ENCODE measurements around the gene DIS3L2.
"Not testable (repeated sequence)": the region's sequence is repeated elsewhere in the genome, so short reads cannot be mapped to it uniquely, and the experiment has no call there.

DIS3L2 gene

DNA sequence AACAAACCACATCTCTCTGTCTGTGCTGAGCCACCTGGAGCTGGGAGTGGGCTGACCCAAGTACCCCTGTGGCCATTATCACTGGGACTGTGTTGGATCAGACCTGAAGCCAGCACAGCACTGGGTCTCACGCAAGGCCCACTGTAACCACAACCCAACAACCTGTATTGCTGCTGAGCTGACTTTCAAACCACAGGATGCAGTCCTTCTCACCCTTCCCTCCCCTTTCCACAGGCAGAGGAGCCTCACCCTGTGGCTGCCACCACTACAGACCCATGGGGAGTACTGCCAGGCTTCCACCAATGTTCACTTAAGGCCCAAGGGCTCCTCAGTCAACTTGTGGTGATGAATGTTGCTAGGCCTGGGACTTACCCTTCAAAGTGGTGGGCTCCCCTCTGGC is 135.7 kb downstream of the DIS3L2 start:
- no peak for DNase-seq
- TF ChIP-seq GATA1 (IDR thresholded peaks at IDR 0.05; ENCODE audit: low read depth, low read length): no peak
- no peak for TF ChIP-seq POLR2A (IDR thresholded peaks at IDR 0.05; ENCODE audit: low read length)

DNA sequence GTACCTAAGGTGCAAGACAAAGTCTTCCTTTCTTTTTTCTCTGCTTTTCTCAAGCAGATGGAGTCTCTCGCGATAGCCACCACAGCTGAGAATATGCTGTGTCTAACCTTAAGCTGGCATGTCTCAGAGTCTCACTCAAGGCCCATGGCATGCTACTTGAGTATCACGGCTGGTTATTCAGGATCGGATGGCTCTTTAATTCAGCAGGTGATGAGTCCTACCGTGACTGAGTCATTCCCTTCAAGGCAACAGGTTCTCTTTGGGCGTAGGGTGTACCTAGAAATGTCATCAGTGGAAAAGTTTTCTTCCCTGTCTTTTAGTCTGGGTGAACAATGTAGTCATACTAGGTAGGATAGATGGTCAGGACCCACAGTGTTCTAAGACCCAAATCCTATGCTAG is 136.2 kb downstream of the DIS3L2 start:
- DNase-seq: no peak

DNA sequence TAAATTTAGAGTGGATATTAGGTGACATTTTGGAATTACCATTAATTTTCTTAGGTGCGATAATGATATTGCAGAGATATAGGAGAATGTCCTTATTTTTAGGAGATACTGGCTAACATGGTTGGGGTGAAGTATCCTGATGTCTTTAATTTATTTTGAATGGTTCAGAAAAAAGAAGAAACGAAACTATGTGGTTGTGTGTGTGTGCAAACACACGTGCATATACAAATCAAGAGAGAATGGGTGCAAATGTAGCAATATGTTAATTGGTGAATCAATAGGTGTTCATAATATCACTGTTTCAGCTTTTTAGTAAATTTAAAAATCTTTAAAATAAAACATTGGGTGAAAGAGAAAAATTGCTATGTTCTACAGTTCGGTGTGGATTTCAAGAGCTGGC is 140.9 kb downstream of the DIS3L2 start:
- DNase-seq: no peak

More for the DNA sequence above, 136.2 kb downstream of the DIS3L2 start:
- TF ChIP-seq POLR2A (IDR thresholded peaks at IDR 0.05; ENCODE audit: low read length) (no peak), GATA1 (IDR thresholded peaks at IDR 0.05; ENCODE audit: low read depth, low read length) (no peak)

DNA sequence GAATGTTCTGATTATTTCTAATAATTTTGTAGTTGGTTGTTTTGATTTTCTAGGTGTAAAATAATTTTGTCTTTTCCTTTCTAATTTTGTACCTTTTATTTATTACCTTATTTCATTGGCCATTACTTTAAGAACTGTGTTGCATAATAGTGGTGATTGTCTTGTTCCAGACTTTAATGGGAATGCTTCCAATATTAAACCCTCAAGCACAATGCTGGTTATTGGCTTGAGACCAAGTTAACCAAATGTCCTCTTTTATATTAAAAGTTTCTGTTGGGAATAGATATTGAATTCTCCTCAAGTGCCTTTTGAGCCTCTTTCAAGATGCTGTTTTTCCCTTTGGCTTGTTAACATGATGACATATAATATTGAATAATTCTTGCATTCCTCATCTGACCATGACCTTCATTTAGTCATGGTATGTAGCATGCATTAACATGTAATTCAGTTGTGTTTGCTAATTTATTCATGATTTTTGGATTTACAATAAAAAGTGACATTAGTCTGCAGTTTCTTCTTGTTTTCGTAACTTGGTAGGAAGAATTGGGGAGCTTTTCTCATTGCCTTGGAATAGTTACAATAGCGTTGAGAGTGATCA is 141.7 kb downstream of the DIS3L2 start:
- DNase-seq: no peak
- TF ChIP-seq POLR2A (IDR thresholded peaks at IDR 0.05; ENCODE audit: low read length) (no peak), GATA1 (IDR thresholded peaks at IDR 0.05; ENCODE audit: low read depth, low read length) (no peak)

More for the DNA sequence above, 140.9 kb downstream of the DIS3L2 start:
- TF ChIP-seq POLR2A (IDR thresholded peaks at IDR 0.05; ENCODE audit: low read length) (no peak), GATA1 (IDR thresholded peaks at IDR 0.05; ENCODE audit: low read depth, low read length) (no peak)

DNA sequence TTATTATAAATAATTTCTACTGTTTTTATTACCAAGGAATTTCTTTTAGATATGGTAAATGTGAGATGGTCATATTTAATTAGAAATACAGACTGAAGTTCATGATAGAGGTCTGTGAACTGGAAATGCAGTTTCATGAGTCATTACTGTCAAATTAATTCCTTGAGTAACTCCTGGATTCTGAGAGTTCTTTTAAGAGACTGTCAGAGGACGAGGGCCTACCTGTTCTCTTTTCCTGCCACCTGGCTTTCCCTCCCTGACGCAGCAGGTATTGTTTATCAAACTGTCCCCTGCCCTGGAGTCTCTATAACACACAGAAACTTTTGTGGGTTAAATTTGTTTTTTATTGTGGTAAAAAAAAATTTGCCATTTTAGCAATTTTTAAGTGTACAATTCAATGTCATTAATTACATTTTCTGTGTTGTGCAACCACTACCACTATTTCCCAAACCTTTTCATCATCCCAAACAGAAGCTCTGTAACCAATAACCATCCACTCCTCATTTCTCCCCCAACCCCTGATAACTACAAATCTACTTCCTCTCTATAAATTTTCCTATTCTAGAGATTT is 142.6 kb downstream of the DIS3L2 start:
- DNase-seq: no peak
- TF ChIP-seq GATA1 (IDR thresholded peaks at IDR 0.05; ENCODE audit: low read depth, low read length) (no peak), POLR2A (IDR thresholded peaks at IDR 0.05; ENCODE audit: low read length) (no peak)

DNA sequence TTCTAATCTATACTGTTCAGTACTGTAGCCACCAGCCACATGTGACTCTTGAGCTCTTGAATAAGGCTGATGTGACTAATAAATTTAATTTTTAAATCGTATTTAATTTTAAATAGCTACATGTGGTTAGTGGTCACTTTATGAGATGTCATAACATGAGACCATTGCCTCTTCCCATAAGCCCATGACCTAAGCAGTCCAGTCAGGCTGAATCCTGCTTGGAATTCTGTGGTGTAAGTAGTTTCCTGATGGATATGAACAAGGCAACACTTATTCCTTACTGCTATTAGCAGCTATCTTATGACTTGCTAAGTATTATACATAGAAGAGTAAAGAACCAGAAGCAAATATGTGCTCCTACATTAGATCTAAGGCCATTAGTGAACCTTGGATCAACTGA is 150.0 kb downstream of the DIS3L2 start:
- no peak for DNase-seq
- TF ChIP-seq POLR2A (IDR thresholded peaks at IDR 0.05; ENCODE audit: low read length) (no peak), GATA1 (IDR thresholded peaks at IDR 0.05; ENCODE audit: low read depth, low read length) (no peak)

DNA sequence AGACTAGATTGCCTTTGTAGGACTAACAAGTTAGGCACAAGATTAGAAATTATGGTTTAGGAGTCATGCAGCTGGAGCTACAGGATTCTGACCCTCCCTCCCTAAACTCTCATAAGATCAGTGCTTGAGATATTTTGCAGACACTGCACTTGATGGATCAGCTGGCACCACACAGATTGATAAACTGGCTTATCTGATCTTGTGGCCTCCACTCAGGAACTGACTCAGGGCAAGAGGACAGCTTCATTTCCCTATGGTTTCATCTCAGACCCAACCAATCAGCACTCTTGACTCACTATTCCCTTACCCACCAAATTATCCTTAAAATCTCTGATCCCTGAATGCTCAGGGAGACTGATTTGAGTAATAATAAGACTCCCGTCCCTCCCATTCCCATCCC is 152.3 kb downstream of the DIS3L2 start:
- peak in 1 of 2 experiments; percentile 3 for DNase-seq
- TF ChIP-seq POLR2A (IDR thresholded peaks at IDR 0.05; ENCODE audit: low read length): no peak
- no peak for TF ChIP-seq GATA1 (IDR thresholded peaks at IDR 0.05; ENCODE audit: low read depth, low read length)

DNA sequence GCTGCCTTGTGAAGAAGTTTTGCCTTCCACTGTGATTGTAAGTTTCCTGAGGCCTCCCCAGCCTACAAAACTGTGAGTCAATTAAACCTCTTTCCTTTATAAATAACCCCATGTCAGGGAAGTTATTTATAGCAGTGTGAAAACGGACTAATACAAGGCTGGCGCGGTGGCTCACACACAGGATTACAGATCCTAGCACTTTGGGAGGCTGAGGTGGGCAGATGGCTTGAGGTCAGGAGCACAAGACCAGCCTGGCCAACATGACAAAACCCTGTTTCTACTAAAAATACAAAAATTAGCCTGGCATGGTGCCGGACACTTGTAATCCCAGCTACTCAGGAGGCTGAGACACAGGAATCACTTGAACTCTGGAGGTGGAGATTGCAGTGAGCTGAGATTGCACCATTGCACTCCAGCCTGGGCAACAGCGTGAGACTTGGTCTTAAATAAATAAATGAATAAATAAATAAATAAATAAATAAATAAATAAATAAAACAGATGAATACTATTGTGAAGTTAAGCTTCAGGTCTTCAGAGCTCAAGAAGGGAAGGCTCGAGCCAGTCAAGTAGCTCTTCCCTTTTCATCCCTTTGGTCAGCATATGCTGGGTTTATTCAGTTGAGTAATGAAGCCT is 154.3 kb downstream of the DIS3L2 start:
- not testable (repeated sequence) for DNase-seq

DNA sequence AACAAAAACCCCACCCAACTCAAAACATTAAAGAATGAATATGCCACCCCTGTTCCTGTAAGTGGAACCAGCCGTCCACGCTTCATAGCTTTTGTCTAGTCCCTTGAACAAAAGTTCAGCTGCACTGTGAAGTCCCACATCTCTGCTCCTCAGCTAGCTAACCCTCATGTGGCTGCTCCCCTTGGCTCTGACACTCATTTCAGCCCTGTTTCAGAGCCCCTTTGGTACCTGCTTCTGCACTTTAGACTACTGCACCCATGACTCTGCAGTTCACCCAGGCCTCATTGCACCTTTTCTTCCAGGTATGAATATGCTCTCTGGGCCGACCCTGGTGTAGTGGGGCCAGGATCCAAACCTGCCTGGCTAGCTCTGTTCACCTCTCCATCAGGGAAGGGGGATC is 155.3 kb downstream of the DIS3L2 start:
- DNase-seq: no peak
- TF ChIP-seq GATA1 (IDR thresholded peaks at IDR 0.05; ENCODE audit: low read depth, low read length) (no peak), POLR2A (IDR thresholded peaks at IDR 0.05; ENCODE audit: low read length) (no peak)

DNA sequence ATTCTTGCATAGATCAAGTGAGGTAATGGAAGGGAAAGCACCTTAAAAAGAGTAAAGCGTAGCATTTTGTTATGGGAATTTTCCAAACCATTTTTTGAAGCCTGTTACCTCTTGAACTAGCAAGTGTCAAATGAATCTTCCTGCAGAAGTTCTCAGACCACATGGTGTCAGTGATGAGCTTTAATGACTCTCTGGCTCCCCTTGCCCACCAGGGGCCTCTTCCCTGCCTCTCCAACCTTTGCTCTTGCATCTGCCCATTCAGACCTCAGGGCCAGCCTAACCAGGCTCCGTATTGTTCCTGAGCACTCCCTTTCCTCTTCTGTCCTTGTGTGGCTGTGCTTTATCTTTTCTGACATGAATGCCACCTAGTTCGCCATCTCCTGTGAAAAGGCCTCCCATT is 155.9 kb downstream of the DIS3L2 start:
- TF ChIP-seq POLR2A (IDR thresholded peaks at IDR 0.05; ENCODE audit: low read length) (no peak), GATA1 (IDR thresholded peaks at IDR 0.05; ENCODE audit: low read depth, low read length) (no peak)
- no peak for DNase-seq

DNA sequence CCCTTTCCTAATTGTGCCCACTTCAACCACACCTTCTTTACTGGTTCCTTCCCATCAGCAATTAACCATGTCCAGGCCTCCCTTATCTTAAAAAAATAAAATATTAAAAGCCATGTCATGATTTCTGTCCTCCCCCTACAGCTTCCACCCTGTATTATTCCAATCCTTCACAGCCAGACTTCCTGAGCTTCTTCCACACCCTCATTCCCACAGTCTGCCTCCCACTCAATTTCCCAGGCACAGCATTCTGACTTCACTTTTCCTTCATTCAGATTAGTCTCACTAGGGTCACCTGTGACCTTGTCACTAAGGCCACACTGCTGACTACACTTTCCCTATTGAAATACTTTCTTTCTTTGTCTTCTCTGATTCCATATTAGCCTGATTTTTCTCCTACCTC is 159.4 kb downstream of the DIS3L2 start:
- TF ChIP-seq POLR2A (IDR thresholded peaks at IDR 0.05; ENCODE audit: low read length): no peak
- no peak for TF ChIP-seq GATA1 (IDR thresholded peaks at IDR 0.05; ENCODE audit: low read depth, low read length)
- DNase-seq: no peak

DNA sequence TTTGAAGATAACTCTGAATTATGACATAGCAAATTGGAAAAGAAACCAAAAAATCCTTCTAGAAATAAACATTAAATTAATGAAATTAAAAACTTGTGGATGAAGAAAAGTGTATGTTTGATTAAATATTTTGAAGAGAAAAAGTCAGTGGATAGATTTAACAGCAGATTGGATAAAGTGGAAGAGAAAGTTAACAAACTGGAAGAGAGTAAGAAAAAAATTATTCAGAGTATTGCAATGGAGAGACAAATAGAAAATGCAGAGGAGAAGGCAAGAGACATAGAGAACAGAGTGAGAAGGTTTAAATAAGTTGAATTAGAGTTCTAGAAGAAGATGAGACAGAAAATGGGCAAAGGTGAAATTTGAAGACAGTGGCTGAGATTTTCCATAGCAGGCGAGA is 162.8 kb downstream of the DIS3L2 start:
- no peak for DNase-seq
- no peak for TF ChIP-seq POLR2A (IDR thresholded peaks at IDR 0.05; ENCODE audit: low read length)
- no peak for TF ChIP-seq GATA1 (IDR thresholded peaks at IDR 0.05; ENCODE audit: low read depth, low read length)

DNA sequence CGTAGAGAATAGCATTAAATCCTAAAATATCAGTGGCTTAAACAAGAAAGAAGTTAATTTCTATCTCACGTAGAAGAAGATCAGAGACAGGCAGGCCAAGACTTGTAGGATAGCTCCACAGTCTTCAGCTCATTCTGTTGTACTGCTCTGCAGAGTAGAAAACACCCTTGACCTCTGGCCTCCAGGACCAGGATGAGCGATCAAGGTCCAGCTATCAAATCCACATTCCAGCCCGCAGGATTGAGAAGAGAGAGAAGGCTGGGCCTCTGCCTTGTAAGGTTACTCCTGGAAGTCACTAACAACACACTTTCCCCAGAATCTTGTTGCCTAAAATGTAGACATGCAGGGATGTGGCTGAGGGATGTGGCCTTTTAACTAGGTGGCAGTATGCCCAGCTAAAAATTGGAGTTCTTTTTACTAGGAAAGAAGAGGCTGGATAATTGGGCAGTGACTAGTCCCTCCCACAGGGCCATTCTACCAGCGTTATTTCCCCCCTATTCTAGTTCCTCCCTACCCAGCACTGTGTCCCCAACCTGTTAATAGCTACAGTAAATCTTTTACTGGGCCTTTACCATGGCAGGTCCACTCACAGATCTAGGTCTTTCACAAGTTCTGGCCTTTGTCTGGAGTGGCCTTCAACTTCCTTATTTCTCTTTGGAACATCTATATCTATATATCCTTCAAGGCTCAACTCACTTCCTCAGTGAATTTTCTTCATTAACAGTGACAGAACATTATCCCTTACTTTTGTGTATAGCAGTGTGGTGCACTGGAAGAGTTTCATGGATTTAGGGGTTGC is 165.0 kb downstream of the DIS3L2 start:
- DNase-seq: no peak
- TF ChIP-seq POLR2A (IDR thresholded peaks at IDR 0.05; ENCODE audit: low read length) (no peak), GATA1 (IDR thresholded peaks at IDR 0.05; ENCODE audit: low read depth, low read length) (no peak)

DNA sequence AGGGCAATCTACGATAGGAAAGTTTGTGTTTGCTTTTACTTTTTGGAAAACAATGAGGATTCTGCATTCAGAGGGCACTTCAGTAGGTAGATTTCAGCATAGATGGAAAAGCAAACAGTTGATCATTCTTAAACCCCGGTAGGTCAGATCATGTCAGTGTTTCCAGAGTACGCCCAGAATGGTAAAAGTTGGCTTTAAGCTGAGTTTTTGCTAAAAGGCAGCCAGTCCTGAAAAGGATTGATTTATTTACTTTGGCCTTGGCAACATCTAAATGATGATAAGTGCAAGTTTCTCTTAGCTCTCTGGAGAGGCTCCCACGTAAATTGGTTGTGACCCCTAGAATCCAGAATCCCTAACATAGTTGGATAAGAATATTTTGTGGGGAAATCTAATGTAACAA is 168.0 kb downstream of the DIS3L2 start:
- TF ChIP-seq GATA1 (IDR thresholded peaks at IDR 0.05; ENCODE audit: low read depth, low read length) (no peak), POLR2A (IDR thresholded peaks at IDR 0.05; ENCODE audit: low read length) (no peak)
- no peak for DNase-seq

Data from erythroblast (primary cell).